SK-N-MC (cell line): ENCODE results near the gene RSRC1.

Experiments used
- FOXP2 ChIP-seq: optimal IDR thresholded peaks from 2 replicates; pipeline ENCODE3; 2011; ENCODE audit warnings: mild to moderate bottlenecking, moderate library complexity; ENCODE audit not compliant: insufficient read depth; ENCODE audit errors: extremely low read length, control extremely low read depth
- POLR2AphosphoS5 ChIP-seq: IDR thresholded peaks from 2 replicates; pipeline ENCODE4 v1.6.1; 2012; ENCODE audit warnings: mild to moderate bottlenecking, low read depth, low read length, borderline replicate concordance

DNA sequence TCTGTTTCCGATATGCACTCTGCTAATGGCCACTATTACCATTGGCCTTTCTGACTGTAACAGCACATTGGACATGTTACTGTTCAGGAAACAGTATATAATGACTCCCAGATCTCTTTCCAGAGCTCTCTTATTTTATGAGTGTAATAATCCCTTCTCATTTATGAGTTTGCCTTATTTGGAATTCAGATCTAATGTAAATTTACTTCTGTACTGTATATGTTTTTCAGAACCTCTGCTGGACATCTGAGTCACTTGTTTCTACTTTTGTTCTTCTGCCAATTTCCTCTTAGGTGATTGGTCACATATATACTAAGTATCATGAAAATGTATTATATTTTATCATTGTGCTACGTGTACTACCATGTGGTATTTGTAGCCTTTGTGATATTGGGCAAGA lies 30.5 kb downstream of the RSRC1 start:
- TF ChIP-seq FOXP2 (no peak), POLR2AphosphoS5 (no peak)
